ENCODE measurements around the gene ADARB1. TPM values are rescaled to one million over a fixed set of nuclear protein-coding genes. Genes with fewer than 3 reads are reported as not detected.

The ADARB1 gene
- total and polyA plus RNA-seq, 9 of the 15 experiments (the other 6 are each of a cell fraction or from before 2014, with no cell fraction given) = 6.7 to 16.0 (median 8.3) TPM

DNA sequence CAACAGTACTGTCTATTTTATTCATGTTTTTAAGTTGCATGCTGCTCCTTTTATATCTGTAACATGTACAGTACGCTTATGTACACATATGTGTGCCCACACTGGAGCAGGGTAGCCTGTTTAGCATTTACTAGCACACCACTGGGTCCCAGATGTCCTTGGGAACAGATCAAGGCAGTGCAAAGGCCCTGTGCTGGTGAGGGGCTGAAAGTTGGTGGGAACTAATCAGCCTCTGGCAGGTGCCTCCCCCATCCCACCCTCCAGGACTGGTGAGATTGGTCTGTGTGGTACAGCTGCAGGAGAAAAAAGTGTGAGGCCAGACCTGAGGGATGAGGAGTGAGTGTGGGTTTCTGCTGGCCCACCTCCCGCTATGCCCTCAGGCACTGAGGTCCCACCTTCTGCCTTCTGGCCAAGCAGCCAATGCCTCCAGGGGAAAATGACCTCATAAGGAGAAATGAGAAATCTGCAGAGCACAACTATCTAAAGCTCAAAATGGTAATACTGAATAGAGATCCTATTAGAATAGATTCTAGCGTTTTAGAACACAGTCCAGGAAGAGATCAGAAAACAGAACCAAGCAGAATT lies 154.4 kb downstream of the ADARB1 start:
- ChIA-PET CTCF (ENCODE audit: low intra/inter-chr PET ratio) (no interaction called here), POLR2A (no interaction called here)
- peaks cover 58 to 59% of the 10 kb centered on the region in 2 experiments for H3K27me3 ChIP-seq (ENCODE audit: control insufficient read depth in 2 of 2, insufficient read depth in 2 of 2, low read length in 2 of 2)
- intact Hi-C loops (cut with micrococcal nuclease) (loop anchor here (5.0 kb wide), 1 partner anchor 76 kb away; no protein-coding TSS in a partner anchor), in situ Hi-C loops (cut with MboI) (no loop called here)
- peaks cover 8% of the 10 kb centered on the region for H4K20me1 ChIP-seq (replicated peaks; ENCODE audit: control insufficient read depth, insufficient read depth, low read length)
- H3K4me1 ChIP-seq (replicated peaks in 1 of 2; ENCODE audit: control insufficient read depth in 2 of 2, insufficient read depth in 2 of 2, low read length in 2 of 2) = no peaks in the 10 kb centered on the region; a peak in 1 of 5 replicates
- FAIRE-seq (no peak), DNase-seq (ENCODE audit: extremely low read depth in 1 of 4, low spot score in 3 of 4) (no peak), ATAC-seq (no peak)
- H3K4me3 ChIP-seq = no peak overlapping the region
- TF ChIP-seq RCOR1 (IDR thresholded peaks at IDR 0.05; ENCODE audit: borderline replicate concordance in 1 of 2, low read depth in 2 of 2, low read length in 2 of 2) (no peak), ZNF644 (tag; IDR thresholded peaks at IDR 0.05; ENCODE audit: low read depth) (no peak), ZNF239 (CRISPR knock-in tag; IDR thresholded peaks at IDR 0.05) (no peak), ZNF3 (CRISPR knock-in tag; IDR thresholded peaks at IDR 0.05) (no peak), SETDB1 (IDR thresholded peaks at IDR 0.05; ENCODE audit: low read length) (no peak), FOSL1 (tag; conservative IDR thresholded peaks at IDR 0.05) (no peak), CBX5 (IDR thresholded peaks at IDR 0.05; ENCODE audit: borderline replicate concordance, low read depth) (no peak), CC2D1A (IDR thresholded peaks at IDR 0.05) (no peak), ZNF584 (CRISPR knock-in tag; IDR thresholded peaks at IDR 0.05; ENCODE audit: low read depth) (no peak)
- H2AFZ ChIP-seq (ENCODE audit: low read depth, low read length) = no peak overlapping the region
- BruUV-seq (replicated peaks) = no TSS peak
- H3K27ac ChIP-seq (ENCODE audit: extremely low read depth, low read depth, low read length) = no peak overlapping the region
- no peak overlapping the region for H3K4me2 ChIP-seq (ENCODE audit: insufficient read depth, low read length)
- no peak overlapping the region for H3K9ac ChIP-seq (ENCODE audit: insufficient read depth in 1 of 2, low read depth in 2 of 2, low read length in 2 of 2)
- H3K36me3 ChIP-seq (ENCODE audit: control insufficient read depth, insufficient read depth, low read length) = no peaks in the 10 kb centered on the region
- H3K9me3 ChIP-seq (replicated peaks; ENCODE audit: control insufficient read depth, insufficient read depth, low read depth, low read length) = no peaks in the 10 kb centered on the region
- no peaks in the 10 kb centered on the region for H3K9me1 ChIP-seq (ENCODE audit: control insufficient read depth, insufficient read depth, low read length)
- WGBS (ENCODE audit: insufficient coverage, low coverage, missing lambda C conversion rate) = 0% methylated on average over 3 of the region's 3 CpGs
- no peaks in the 10 kb centered on the region for H3K79me2 ChIP-seq (ENCODE audit: control insufficient read depth, insufficient read depth, low read length)

Measured in K562 (cell line).